ENCODE measurements around the gene MBNL3. TPM values are rescaled to one million over a fixed set of nuclear protein-coding genes. Genes with fewer than 3 reads are reported as not detected.

The MBNL3 gene
- total and polyA plus RNA-seq, 11 donors: 0.71 to 21.9 (median 9.3) TPM

DNA sequence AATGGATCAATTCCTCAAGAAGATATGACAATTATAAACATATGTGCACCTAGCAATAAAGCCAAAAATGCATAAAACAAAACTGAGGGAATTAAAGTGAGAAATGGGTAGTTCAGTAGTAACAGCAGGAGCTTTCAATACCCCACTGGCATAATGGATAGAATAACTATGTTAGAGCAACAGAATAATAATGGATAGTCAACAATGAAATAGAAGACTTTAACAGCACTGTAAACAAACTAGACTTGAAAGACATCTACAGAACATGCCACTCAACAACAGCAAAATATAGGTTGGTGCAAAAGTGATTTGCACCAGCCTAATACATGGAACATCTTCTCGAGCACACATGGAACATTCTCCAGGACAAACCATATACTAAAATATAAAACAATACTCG lies 20.0 kb upstream of the MBNL3 start:
- Histone ChIP-seq H3K4me3 (no peak overlapping the region), H3K36me3 (no peaks in the 10 kb centered on the region), H3K9me3 (no peaks in the 10 kb centered on the region), H3K27ac (no peak overlapping the region), H3K4me1 (no peaks in the 10 kb centered on the region), H3K27me3 (peaks cover 0 to 31% (median 0%) of the 10 kb centered on the region in 9 donors)
- WGBS, 4 donors: 75 to 92% (median 83%) methylated on average over 2 of the region's 2 CpGs
- TF ChIP-seq, protein P1, sequence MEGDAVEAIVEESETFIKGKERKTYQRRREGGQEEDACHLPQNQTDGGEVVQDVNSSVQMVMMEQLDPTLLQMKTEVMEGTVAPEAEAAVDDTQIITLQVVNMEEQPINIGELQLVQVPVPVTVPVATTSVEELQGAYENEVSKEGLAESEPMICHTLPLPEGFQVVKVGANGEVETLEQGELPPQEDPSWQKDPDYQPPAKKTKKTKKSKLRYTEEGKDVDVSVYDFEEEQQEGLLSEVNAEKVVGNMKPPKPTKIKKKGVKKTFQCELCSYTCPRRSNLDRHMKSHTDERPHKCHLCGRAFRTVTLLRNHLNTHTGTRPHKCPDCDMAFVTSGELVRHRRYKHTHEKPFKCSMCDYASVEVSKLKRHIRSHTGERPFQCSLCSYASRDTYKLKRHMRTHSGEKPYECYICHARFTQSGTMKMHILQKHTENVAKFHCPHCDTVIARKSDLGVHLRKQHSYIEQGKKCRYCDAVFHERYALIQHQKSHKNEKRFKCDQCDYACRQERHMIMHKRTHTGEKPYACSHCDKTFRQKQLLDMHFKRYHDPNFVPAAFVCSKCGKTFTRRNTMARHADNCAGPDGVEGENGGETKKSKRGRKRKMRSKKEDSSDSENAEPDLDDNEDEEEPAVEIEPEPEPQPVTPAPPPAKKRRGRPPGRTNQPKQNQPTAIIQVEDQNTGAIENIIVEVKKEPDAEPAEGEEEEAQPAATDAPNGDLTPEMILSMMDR (IDR thresholded peaks at IDR 0.05): no peak
- TF ChIP-seq POLR2A (IDR thresholded peaks at IDR 0.05): no peak
- ATAC-seq (no peak), DNase-seq (no peak)
- intact Hi-C loops (cut with DNase I): no loop called here

DNA sequence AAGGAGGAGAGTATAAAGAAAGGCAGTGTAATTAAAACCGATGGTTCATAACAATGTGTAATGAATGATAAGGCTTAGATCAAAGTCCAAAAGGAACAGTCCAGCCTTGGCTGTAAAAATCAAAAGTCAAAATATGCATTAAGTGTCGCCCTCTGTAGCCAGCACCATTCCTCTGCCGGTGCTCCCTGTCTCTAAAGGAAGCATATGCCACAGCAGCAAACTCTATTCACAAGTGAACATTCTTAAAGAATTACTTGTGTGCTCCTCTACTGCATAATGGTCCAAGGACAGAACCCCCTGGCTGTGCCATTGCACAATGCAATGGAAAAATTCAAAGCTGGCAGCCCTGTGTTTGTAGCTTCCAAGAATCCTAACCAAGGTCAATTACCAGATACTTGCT lies 16.3 kb upstream of the MBNL3 start:
- H3K9me3 ChIP-seq: no peaks in the 10 kb centered on the region
- no peak overlapping the region for H3K4me3 ChIP-seq
- TF ChIP-seq POLR2A (IDR thresholded peaks at IDR 0.05): no peak
- TF ChIP-seq, protein P1 (IDR thresholded peaks at IDR 0.05): no peak
- H3K4me1 ChIP-seq: no peaks in the 10 kb centered on the region
- peaks cover 0 to 28% (median 0%) of the 10 kb centered on the region in 9 donors for H3K27me3 ChIP-seq
- ATAC-seq (peak in 2 of 4 donors; percentile 24 to 46), DNase-seq (no peak)
- WGBS, 4 donors: 68 to 93% (median 79%) methylated on average over 3 of the region's 3 CpGs
- H3K36me3 ChIP-seq: no peaks in the 10 kb centered on the region
- intact Hi-C loops (cut with DNase I): no loop called here
- no peak overlapping the region for H3K27ac ChIP-seq

DNA sequence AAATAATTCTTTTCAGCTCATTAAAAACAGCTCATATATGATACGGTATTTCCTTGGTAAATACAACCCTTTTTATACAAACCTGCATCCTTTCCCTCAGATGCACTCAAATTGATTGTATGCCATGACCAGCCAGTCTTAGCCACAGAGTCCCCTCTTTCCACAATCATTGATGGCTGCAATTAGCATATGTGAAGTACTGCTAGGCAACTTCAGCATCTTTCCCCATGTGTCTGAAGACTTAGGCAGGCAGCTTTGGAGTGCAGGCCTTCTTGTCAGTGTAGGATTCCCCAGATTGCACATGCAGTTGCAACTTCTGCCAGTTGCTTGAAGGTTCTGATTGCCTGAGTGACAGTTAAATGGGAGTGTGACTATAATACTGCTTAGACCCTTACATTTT lies 15.6 kb upstream of the MBNL3 start:
- DNase-seq (no peak), ATAC-seq (no peak)
- H3K4me1 ChIP-seq: no peaks in the 10 kb centered on the region
- 73 to 100% (median 80%) methylated on average over 1 of the region's 1 CpG for WGBS, 4 donors
- H3K27me3 ChIP-seq: peaks cover 0 to 30% (median 0%) of the 10 kb centered on the region in 9 donors
- no peak overlapping the region for H3K4me3 ChIP-seq
- no peaks in the 10 kb centered on the region for H3K36me3 ChIP-seq
- no peak for TF ChIP-seq POLR2A (IDR thresholded peaks at IDR 0.05)
- TF ChIP-seq, protein P1 (IDR thresholded peaks at IDR 0.05): no peak
- H3K27ac ChIP-seq: no peak overlapping the region
- H3K9me3 ChIP-seq: no peaks in the 10 kb centered on the region
- intact Hi-C loops (cut with DNase I): no loop called here

DNA sequence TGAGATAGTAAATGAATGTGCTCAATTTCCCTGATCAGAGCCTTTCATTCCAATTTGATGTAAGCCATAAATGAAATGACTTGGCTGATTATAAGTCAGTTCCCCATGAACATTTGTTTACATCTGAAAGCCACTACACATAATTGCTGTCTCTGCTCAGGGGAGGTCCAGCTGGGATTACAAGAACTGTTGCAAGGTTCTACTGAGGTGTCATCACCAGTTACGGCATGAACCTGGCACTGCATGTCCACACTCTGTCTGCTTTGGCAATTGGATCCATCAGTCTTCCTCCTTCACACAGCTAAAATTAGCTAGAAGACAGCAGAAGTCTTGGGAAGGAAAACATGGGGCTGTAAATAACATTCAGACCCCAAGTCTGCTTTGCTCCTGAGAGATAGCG lies 12.8 kb upstream of the MBNL3 start:
- Histone ChIP-seq H3K27me3 (peaks cover 0 to 23% (median 0%) of the 10 kb centered on the region in 9 donors), H3K4me1 (no peaks in the 10 kb centered on the region), H3K4me3 (no peak overlapping the region), H3K27ac (no peak overlapping the region), H3K9me3 (no peaks in the 10 kb centered on the region), H3K36me3 (no peaks in the 10 kb centered on the region)
- ATAC-seq: no peak
- WGBS, 4 donors: 74 to 86% (median 85%) methylated on average over 2 of the region's 2 CpGs
- no peak for DNase-seq
- intact Hi-C loops (cut with DNase I): no loop called here
- TF ChIP-seq, protein P1 (IDR thresholded peaks at IDR 0.05): no peak
- no peak for TF ChIP-seq POLR2A (IDR thresholded peaks at IDR 0.05)

All from heart left ventricle (tissue), 16 donors.